CD14-positive monocyte (primary cell): Measurements from ENCODE around the gene SEMA3E. TPM values are rescaled to one million over a fixed set of nuclear protein-coding genes. Genes with fewer than 3 reads are reported as not detected.

Source experiments
- DNase-seq, 3 donors: peaks; one replicate each; pipeline ENCODE4 v3.0.0-alpha.2; 2011 to 2022
- H2AFZ ChIP-seq: 2 replicates; pipeline ENCODE4 v1.6.0; 2012; ENCODE audit warnings: mild to moderate bottlenecking, low read depth, low read length, inconsistent platforms; ENCODE audit not compliant: insufficient read depth, poor library complexity, severe bottlenecking
- H3K27ac ChIP-seq, 2 donors: 1 replicate in 1 of 2; 2 replicates in 1 of 2; pipeline ENCODE4 v1.5.1; 2012 to 2013; ENCODE audit warnings: low read length in 2 of 2, control low read depth in 1 of 2, inconsistent platforms in 1 of 2, low read depth in 1 of 2, mild to moderate bottlenecking in 1 of 2
- H3K27me3 ChIP-seq, 2 donors: one replicate each; pipeline versions ENCODE4 v1.6.0 to v1.6.1; 2011 to 2013; ENCODE audit warnings: low read length in 2 of 2; ENCODE audit not compliant: control insufficient read depth in 2 of 2, insufficient read depth in 2 of 2
- H3K36me3 ChIP-seq, 2 donors: replicated peaks in 1 of 2; 1 replicate in 1 of 2; 2 replicates in 1 of 2; pipeline versions ENCODE4 v1.5.1 to v1.6.1; 2012 to 2013; ENCODE audit warnings: low read length in 2 of 2, control low read depth in 1 of 2, inconsistent platforms in 1 of 2, mild to moderate bottlenecking in 1 of 2; ENCODE audit not compliant: insufficient read depth in 2 of 2, control insufficient read depth in 1 of 2
- H3K4me1 ChIP-seq, 2 donors: 1 replicate in 1 of 2; 2 replicates in 1 of 2; pipeline versions ENCODE4 v1.5.1 to v1.6.1; 2012 to 2013; ENCODE audit warnings: low read length in 2 of 2, control low read depth in 1 of 2, inconsistent platforms in 1 of 2, mild to moderate bottlenecking in 1 of 2, moderate library complexity in 1 of 2; ENCODE audit not compliant: insufficient read depth in 2 of 2, control insufficient read depth in 1 of 2
- H3K4me2 ChIP-seq: replicated peaks from 2 replicates; pipeline ENCODE3; 2012; ENCODE audit warnings: low read length, moderate library complexity, mild to moderate bottlenecking; ENCODE audit not compliant: poor library complexity, severe bottlenecking; ENCODE audit errors: extremely low read depth
- H3K4me3 ChIP-seq, 3 experiments: fragments of 200-600 bp in 1 of 3; sonication (generic) in 1 of 3; replicated peaks in 1 of 3; 1 replicate in 2 of 3; 2 replicates in 1 of 3; pipeline ENCODE4 v1.5.1; 2011 to 2013; ENCODE audit warnings: low read length in 3 of 3, mild to moderate bottlenecking in 3 of 3, control low read depth in 2 of 3, low read depth in 2 of 3, inconsistent platforms in 1 of 3, moderate library complexity in 1 of 3
- H3K79me2 ChIP-seq: 2 replicates; pipeline ENCODE4 v1.6.0; 2012; ENCODE audit warnings: mild to moderate bottlenecking, control low read depth, inconsistent platforms, low read length, moderate library complexity; ENCODE audit not compliant: insufficient read depth
- H3K9ac ChIP-seq: 2 replicates; pipeline ENCODE4 v1.6.0; 2017; ENCODE audit warnings: low read length, mild to moderate bottlenecking; ENCODE audit not compliant: insufficient read depth, poor library complexity, severe bottlenecking
- H3K9me3 ChIP-seq, 2 donors: replicated peaks in 1 of 2; 1 replicate in 1 of 2; 2 replicates in 1 of 2; pipeline versions ENCODE4 v1.5.1 to v1.6.1; 2012 to 2013; ENCODE audit warnings: low read length in 2 of 2, control low read depth in 1 of 2; ENCODE audit not compliant: control insufficient read depth in 1 of 2, insufficient read depth in 1 of 2
- H4K20me1 ChIP-seq: 2 replicates; pipeline ENCODE4 v1.6.0; 2012; ENCODE audit warnings: mild to moderate bottlenecking, low read length, control low read depth, moderate library complexity; ENCODE audit not compliant: insufficient read depth
- H3K27ac Mint-ChIP-seq, 7 donors: one replicate each; pipeline ENCODE4 v1.8.0; 2020; ENCODE audit warnings: mild to moderate bottlenecking in 7 of 7, mixed read lengths in 7 of 7, moderate library complexity in 6 of 7, inconsistent platforms in 2 of 7
- H3K27me3 Mint-ChIP-seq, 3 donors: one replicate each; pipeline ENCODE4 v1.8.0; 2021 to 2022; ENCODE audit warnings: low read depth in 3 of 3, mild to moderate bottlenecking in 3 of 3, mixed read lengths in 3 of 3, moderate library complexity in 3 of 3, inconsistent platforms in 1 of 3
- H3K36me3 Mint-ChIP-seq, 2 donors: one replicate each; pipeline ENCODE4 v1.8.0; 2020; ENCODE audit warnings: mixed read lengths in 2 of 2, inconsistent platforms in 1 of 2, mild to moderate bottlenecking in 1 of 2
- H3K4me1 Mint-ChIP-seq: one replicate; pipeline ENCODE4 v1.8.0; 2020; ENCODE audit warnings: mild to moderate bottlenecking, mixed read lengths
- H3K4me3 Mint-ChIP-seq, 2 donors: one replicate each; pipeline ENCODE4 v1.8.0; 2020; ENCODE audit warnings: mild to moderate bottlenecking in 2 of 2, mixed read lengths in 2 of 2, moderate library complexity in 1 of 2
- H3K9me3 Mint-ChIP-seq, 7 donors: one replicate each; pipeline ENCODE4 v1.8.0; 2020 to 2022; ENCODE audit warnings: mixed read lengths in 7 of 7, mild to moderate bottlenecking in 6 of 7, moderate library complexity in 6 of 7, inconsistent platforms in 2 of 7
- CTCF ChIP-seq: fragments of 200-600 bp; IDR thresholded peaks from one replicate; pipeline ENCODE4 v1.8.0; 2022; ENCODE audit warnings: antibody characterized with exemption, mild to moderate bottlenecking
- WGBS: methylation state at CpG from one replicate; pipeline ENCODE4 v1.1.5; 2013; ENCODE audit warnings: missing lambda C conversion rate; ENCODE audit not compliant: insufficient coverage; 5-methylcytosine and 5-hydroxymethylcytosine counted together
- intact Hi-C, 2 donors: fragments of 100-400 bp; cut with micrococcal nuclease; formaldehyde crosslinking; loops; one replicate each; pipeline versions ENCODE4 v1.15.0 to v1.15.1; 2023
- polyA plus RNA-seq, 3 donors: library from polyadenylated mRNA; depleted of rRNA in 1 of 3; unstranded in 2 of 3; stranded (reverse) in 1 of 3; fragments of 300-500 nt in 2 of 3; fragments of >200 nt in 1 of 3; fragmentation: Illumina TruSeq in 2 of 3; gene quantifications; 1 replicate in 2 of 3; 2 replicates in 1 of 3; pipeline ENCODE4 v1.2.3, GENCODE V29; 2012 to 2021

SEMA3E gene
- polyA plus RNA-seq, 3 donors: not detected

- Mint-ChIP-seq H3K27me3 (peaks cover 0 to 3% (median 0%) of the 10 kb centered on the region in 3 donors), H3K4me3 (no peak overlapping the region), H3K9me3 (no peaks in the 10 kb centered on the region), H3K36me3 (no peaks in the 10 kb centered on the region), H3K4me1 (no peaks in the 10 kb centered on the region), H3K27ac (no peak overlapping the region)
- Histone ChIP-seq H3K36me3 (no peaks in the 10 kb centered on the region), H4K20me1 (no peaks in the 10 kb centered on the region), H3K4me3 (no peak overlapping the region), H3K79me2 (no peaks in the 10 kb centered on the region), H3K4me2 (no peak overlapping the region), H3K9me3 (no peaks in the 10 kb centered on the region), H3K4me1 (no peaks in the 10 kb centered on the region), H3K9ac (no peak overlapping the region), H3K27me3 (no peaks in the 10 kb centered on the region), H2AFZ (no peak overlapping the region), H3K27ac (no peak overlapping the region)
- no peak for TF ChIP-seq CTCF
- DNase-seq: no peak
- intact Hi-C loops: no loop called here
Observed at GRCh38 chr7:83365746-83366145, 283.2 kb downstream of the SEMA3E start.

- Mint-ChIP-seq H3K4me3 (no peak overlapping the region), H3K27me3 (peaks cover 0 to 3% (median 0%) of the 10 kb centered on the region in 3 donors), H3K36me3 (no peaks in the 10 kb centered on the region), H3K27ac (no peak overlapping the region), H3K4me1 (no peaks in the 10 kb centered on the region), H3K9me3 (peaks cover 0 to 1% (median 0%) of the 10 kb centered on the region in 7 donors)
- no peak for DNase-seq
- no peak for TF ChIP-seq CTCF
- Histone ChIP-seq H4K20me1 (no peaks in the 10 kb centered on the region), H2AFZ (no peak overlapping the region), H3K9me3 (no peaks in the 10 kb centered on the region), H3K4me2 (no peak overlapping the region), H3K79me2 (no peaks in the 10 kb centered on the region), H3K27ac (no peak overlapping the region), H3K4me1 (no peaks in the 10 kb centered on the region), H3K27me3 (no peaks in the 10 kb centered on the region), H3K9ac (no peak overlapping the region), H3K4me3 (no peak overlapping the region), H3K36me3 (no peaks in the 10 kb centered on the region)
- 93% methylated on average over 5 of the region's 8 CpGs for WGBS
- intact Hi-C loops: no loop called here
Observed at GRCh38 chr7:83362871-83363550, 285.9 kb downstream of the SEMA3E start.
